HepG2 (cell line): ENCODE data around the gene TLCD1. TPM values are rescaled to one million over a fixed set of nuclear protein-coding genes. Genes with fewer than 3 reads are reported as not detected.

Experiments
- ATAC-seq: fragments of 200-7000 bp; cut with Tn5 transposase; 3 replicates; pipeline ENCODE4 v1.9.1; 2020; ENCODE audit warnings: mild to moderate bottlenecking, moderate library complexity
- BruUV-seq: library from RNA; stranded (reverse); fragments of 400-500 nt; replicated peaks from 2 replicates; lab custom pipeline; 2021; lab: Mats Ljungman, UMichigan
- CTCF ChIA-PET: fragments of 300-600 bp; formaldehyde crosslinking; extraction: SDS; loops from one replicate; lab custom pipeline; 2021; ENCODE audit warnings: low total read pairs, inconsistent platforms, low intra/inter-chr PET ratio; lab: Yijun Ruan, JAX
- POLR2A ChIA-PET: fragments of 350-600 bp; sonication (Branson Sonifier 250); formaldehyde crosslinking; loops from one replicate; lab custom pipeline; 2020; ENCODE audit warnings: antibody characterized with exemption, inconsistent platforms; lab: Yijun Ruan, JAX
- DNase-seq: peaks from one replicate; pipeline ENCODE4 v3.0.0-alpha.2; 2015; ENCODE audit warnings: low spot score
- FAIRE-seq: peaks from 3 replicates; lab custom pipeline; 2011; peaks lifted over from hg19 to GRCh38; lab: Jason Lieb, UNC
- H2AFZ ChIP-seq: one replicate; pipeline ENCODE4 v1.6.1; 2011; ENCODE audit warnings: low read length, inconsistent platforms
- H3K27ac ChIP-seq: fragments of 300-600 bp; 3 replicates; pipeline ENCODE4 v1.8.0; 2011; ENCODE audit warnings: mixed run types, mild to moderate bottlenecking, mixed read lengths, low read length, inconsistent platforms; ENCODE audit not compliant: insufficient read depth; ENCODE audit errors: extremely low read length
- H3K27me3 ChIP-seq, 2 experiments: fragments of 200-600 bp in 1 of 2; 2 replicates in 1 of 2; 3 replicates in 1 of 2; pipeline versions ENCODE4 v1.6.0 to v1.8.0; 2011; ENCODE audit warnings: low read length in 2 of 2, mild to moderate bottlenecking in 2 of 2, moderate library complexity in 2 of 2, inconsistent platforms in 1 of 2; ENCODE audit not compliant: insufficient read depth in 2 of 2, control insufficient read depth in 1 of 2
- H3K36me3 ChIP-seq, 2 experiments: fragments of 200-600 bp in 1 of 2; replicated peaks in 1 of 2; 2 replicates in 1 of 2; 3 replicates in 1 of 2; pipeline versions ENCODE4 v1.5.1 to v1.8.0; 2011; ENCODE audit warnings: low read length in 2 of 2, inconsistent platforms in 1 of 2; ENCODE audit not compliant: insufficient read depth in 2 of 2, control insufficient read depth in 1 of 2
- H3K4me1 ChIP-seq: 2 replicates; pipeline ENCODE4 v1.5.1; 2012; ENCODE audit warnings: low read length, inconsistent platforms; ENCODE audit not compliant: insufficient read depth
- H3K4me2 ChIP-seq: 2 replicates; pipeline ENCODE4 v1.6.0; 2011; ENCODE audit warnings: low read depth, low read length, inconsistent platforms
- H3K4me3 ChIP-seq, 3 experiments: fragments of 200-600 bp in 1 of 3; sonication (generic), shearing (Covaris generic) in 1 of 3; replicated peaks in 1 of 3; 2 replicates each; pipeline ENCODE4 v1.5.1; 2011 to 2016; ENCODE audit warnings: low read length in 3 of 3, inconsistent platforms in 2 of 3, low read depth in 2 of 3, mild to moderate bottlenecking in 2 of 3, control low read depth in 1 of 3, mixed read lengths in 1 of 3; ENCODE audit not compliant: insufficient read depth in 1 of 3
- H3K79me2 ChIP-seq: one replicate; pipeline ENCODE4 v1.6.1; 2011; ENCODE audit warnings: low read length, inconsistent platforms; ENCODE audit not compliant: insufficient read depth
- H3K9ac ChIP-seq: 2 replicates; pipeline ENCODE4 v1.6.0; 2011; ENCODE audit warnings: mild to moderate bottlenecking, low read depth, low read length, inconsistent platforms; ENCODE audit not compliant: insufficient read depth
- H3K9me3 ChIP-seq: 2 replicates; pipeline ENCODE4 v1.5.1; 2012; ENCODE audit warnings: mild to moderate bottlenecking, low read length
- H4K20me1 ChIP-seq: 2 replicates; pipeline ENCODE4 v1.6.0; 2011; ENCODE audit warnings: inconsistent platforms, mild to moderate bottlenecking, low read length, moderate library complexity; ENCODE audit not compliant: insufficient read depth
- HNF4G ChIP-seq, 2 experiments: sonication (generic) in 1 of 2; formaldehyde crosslinking in 1 of 2; IDR thresholded peaks; 2 replicates each; pipeline versions ENCODE4 v1.4.0 to v1.6.1; 2011 to 2020; ENCODE audit warnings: borderline replicate concordance in 2 of 2, low read depth in 2 of 2, mild to moderate bottlenecking in 2 of 2, low read length in 1 of 2, missing genetic modification reagents in 1 of 2, moderate library complexity in 1 of 2
- ISX ChIP-seq: sonication (generic); formaldehyde crosslinking; conservative IDR thresholded peaks from 2 replicates; pipeline ENCODE4 v1.5.0; 2020; ENCODE audit warnings: missing genetic modification reagents
- KDM5B ChIP-seq: sonication (generic); formaldehyde crosslinking; IDR thresholded peaks from 2 replicates; pipeline ENCODE4 v1.4.0; 2020; ENCODE audit warnings: missing genetic modification reagents, mild to moderate bottlenecking, borderline replicate concordance
- MBD4 ChIP-seq: IDR thresholded peaks from 2 replicates; pipeline ENCODE4 v1.6.1; 2012; ENCODE audit warnings: low read length, inconsistent platforms, borderline replicate concordance
- NFIB ChIP-seq: sonication (generic); formaldehyde crosslinking; IDR thresholded peaks from 2 replicates; pipeline ENCODE4 v1.9.0; 2021; ENCODE audit warnings: missing genetic modification reagents, mild to moderate bottlenecking, borderline replicate concordance
- PCBP2 ChIP-seq: fragments of 200-400 bp; formaldehyde crosslinking; optimal IDR thresholded peaks from 2 replicates; pipeline ENCODE3; 2018; ENCODE audit warnings: low read length, low read depth; ENCODE audit not compliant: poor library complexity, severe bottlenecking
- POLR2A ChIP-seq, 2 experiments: IDR thresholded peaks; 2 replicates each; pipeline ENCODE4 v1.6.1; 2011; ENCODE audit warnings: low read depth in 2 of 2, low read length in 2 of 2, mild to moderate bottlenecking in 1 of 2, moderate library complexity in 1 of 2; ENCODE audit not compliant: insufficient read depth in 1 of 2
- RNF2 ChIP-seq: fragments of 450-650 bp; conservative IDR thresholded peaks from 2 replicates; pipeline ENCODE4 v1.6.1; 2016; ENCODE audit warnings: low read depth
- STAT6 ChIP-seq: sonication (generic); formaldehyde crosslinking; IDR thresholded peaks from 2 replicates; pipeline ENCODE4 v1.4.0; 2020; ENCODE audit warnings: missing genetic modification reagents, mild to moderate bottlenecking, borderline replicate concordance
- THAP8 ChIP-seq: sonication (generic); formaldehyde crosslinking; IDR thresholded peaks from 2 replicates; pipeline ENCODE4 v1.5.1; 2020; ENCODE audit warnings: missing genetic modification reagents, mild to moderate bottlenecking, borderline replicate concordance
- ZBTB38 ChIP-seq: sonication (generic); formaldehyde crosslinking; IDR thresholded peaks from 2 replicates; pipeline ENCODE4 v1.5.1; 2020; ENCODE audit warnings: mild to moderate bottlenecking, missing genetic modification reagents
- ZNF263 ChIP-seq: sonication (generic); formaldehyde crosslinking; IDR thresholded peaks from 2 replicates; pipeline ENCODE4 v1.4.0; 2020; ENCODE audit warnings: missing genetic modification reagents
- ZNF605 ChIP-seq: sonication (generic); formaldehyde crosslinking; IDR thresholded peaks from 2 replicates; pipeline ENCODE4 v1.8.0; 2022; ENCODE audit warnings: mild to moderate bottlenecking, missing genetic modification reagents
- ZNF691 ChIP-seq: sonication (generic); formaldehyde crosslinking; IDR thresholded peaks from 2 replicates; pipeline ENCODE4 v1.4.0; 2020; ENCODE audit warnings: missing genetic modification reagents, low read depth, mild to moderate bottlenecking, borderline replicate concordance
- ZNF781 ChIP-seq: sonication (generic); formaldehyde crosslinking; IDR thresholded peaks from 2 replicates; pipeline ENCODE4 v1.5.1; 2020; ENCODE audit warnings: borderline replicate concordance, mild to moderate bottlenecking, missing genetic modification reagents; ENCODE audit errors: not compliant biosample characterization
- ZNF83 ChIP-seq: sonication (generic); formaldehyde crosslinking; IDR thresholded peaks from 2 replicates; pipeline ENCODE4 v1.4.0; 2020; ENCODE audit warnings: missing genetic modification reagents, mild to moderate bottlenecking, borderline replicate concordance
- whole genome bisulfite sequencing: methylation state at CpG from one replicate; pipeline ENCODE4 v1.1.6; 2017; ENCODE audit warnings: low lambda C conversion rate; 5-methylcytosine and 5-hydroxymethylcytosine counted together
- in situ Hi-C: cut with HindIII; loops from 2 replicates; pipeline ENCODE4 v1.10.0; 2017; ENCODE audit warnings: low pct_unique_long_range_greater_than_20kb; ENCODE audit not compliant: extremely low pct_ligation_motif_present
- intact Hi-C: fragments of 100-400 bp; cut with micrococcal nuclease; formaldehyde crosslinking; loops from one replicate; pipeline ENCODE4 v1.10.0; 2022; ENCODE audit not compliant: unreplicated experiment
- polyA plus RNA-seq, 8 experiments: library from polyadenylated mRNA; depleted of rRNA in 3 of 8; stranded (reverse) in 7 of 8; unstranded in 1 of 8; fragments of >200 nt; fragmentation: Illumina TruSeq in 4 of 8; extraction: Trizol in 4 of 8; gene quantifications; 2 replicates each; pipeline versions ENCODE4 v1.2.1 to v1.2.3, GENCODE V29; 2011 to 2016; ENCODE audit warnings: low read depth in 4 of 8, missing spikeins in 1 of 8, mixed read lengths in 1 of 8; ENCODE audit not compliant: insufficient read depth in 1 of 8
- total RNA-seq, 5 experiments: library from RNA; depleted of rRNA; stranded (reverse); fragments of >200 nt; fragmentation: Illumina TruSeq; extraction: Trizol; gene quantifications; 2 replicates each; pipeline ENCODE4 v1.2.3, GENCODE V29; 2016; ENCODE audit warnings: low read depth in 1 of 5

TLCD1 gene
- total and polyA plus RNA-seq, 2 of the 13 experiments (the other 11 are each of a cell fraction or from before 2014, with no cell fraction given) = 14.9 to 19.6 TPM

- TF ChIP-seq PCBP2 = peak; percentile 78
Measured at GRCh38 chr17:28749516-28750177, 23.6 kb upstream of the TLCD1 start (continued).

GRCh38 chr17:28748852-28749515 lies 23.0 kb upstream of the TLCD1 start:
- Histone ChIP-seq H3K9me3 (no peaks in the 10 kb centered on the region), H3K27ac (no peak overlapping the region), H3K4me1 (peaks cover 51% of the 10 kb centered on the region), H3K9ac (no peak overlapping the region), H3K4me2 (no peak overlapping the region), H4K20me1 (peaks cover 52% of the 10 kb centered on the region), H3K27me3 (no peaks in the 10 kb centered on the region; a peak in 1 of 5 replicates), H3K36me3 (peaks cover 39 to 43% of the 10 kb centered on the region in 2 experiments), H3K4me3 (no peak overlapping the region), H3K79me2 (peaks cover 33% of the 10 kb centered on the region), H2AFZ (no peak overlapping the region)
- FAIRE-seq (no peak), ATAC-seq (no peak), DNase-seq (no peak)
- in situ Hi-C loops (loop anchor here (25.0 kb wide), 1 partner anchor 363 kb away; no protein-coding TSS in a partner anchor), intact Hi-C loops (no loop called here)
- no TSS peak for BruUV-seq
- WGBS = 96% methylated on average over 12 of the region's 18 CpGs
- CTCF ChIA-PET = interaction anchor here (1.5 to 4.1 kb wide), 2 partner anchors 22 to 154 kb away, joined by 4 to 142 read pairs; partner anchors contain the start of genes DHRS13, NEK8 and TLCD1
- POLR2A ChIA-PET = interaction anchor here (1.2 to 12.3 kb wide), 3 partner anchors 21 to 103 kb away, joined by 4 to 590 read pairs (median 5); partner anchors contain the start of genes NEK8, RPL23A and TLCD1
- TF ChIP-seq MBD4 (no peak), ZNF691 (CRISPR knock-in tag) (no peak), THAP8 (CRISPR knock-in tag) (no peak), RNF2 (no peak), HNF4G (IDR thresholded peaks at IDR 0.05; ENCODE audit: borderline replicate concordance, low read depth, low read length) (no peak), HNF4G (CRISPR knock-in tag; IDR thresholded peaks at IDR 0.05; ENCODE audit: borderline replicate concordance, low read depth) (no peak), ZNF83 (CRISPR knock-in tag) (no peak), KDM5B (CRISPR knock-in tag) (no peak), ZNF263 (CRISPR knock-in tag) (no peak), POLR2A (IDR thresholded peaks at IDR 0.05; ENCODE audit: insufficient read depth in 1 of 2, low read depth in 2 of 2, low read length in 2 of 2) (peak; percentile 18 to 35; a peak in 3 of 4 replicates), ZBTB38 (0 out of 2 replicates have a peak, but pooled peaks have one; percentile 14), NFIB (no peak), ZNF605 (no peak), STAT6 (CRISPR knock-in tag) (no peak), ZNF781 (CRISPR knock-in tag) (no peak), ISX (no peak)
